ENCODE results near the gene ASIC2. TPM values are rescaled to one million over a fixed set of nuclear protein-coding genes. Genes with fewer than 3 reads are reported as not detected.

ASIC2 gene
- total RNA-seq, 1 experiment from 2014 or later: not detected

GRCh38 chr17:33179151-33179550 lies 113.9 kb downstream of the ASIC2 start:
- ChIA-PET CTCF (no interaction called here), RAD21 (ENCODE audit: low non-redundant PET in 1 of 2, low total read pairs in 2 of 2, uncharacterized antibody in 2 of 2, unreplicated experiment in 2 of 2) (no interaction called here), POLR2A (no interaction called here)
- intact Hi-C loops (cut with micrococcal nuclease): no loop called here
- no TSS peak for BruUV-seq (replicated peaks)
- Histone ChIP-seq H3K9me3 (ENCODE audit: control insufficient read depth in 1 of 2, insufficient read depth in 1 of 2, low read depth in 1 of 2, low read length in 2 of 2) (no peaks in the 10 kb centered on the region), H3K9me2 (ENCODE audit: insufficient read depth) (no peaks in the 10 kb centered on the region), H3K27ac (ENCODE audit: low read depth, low read length) (no peak overlapping the region), H3K79me2 (ENCODE audit: insufficient read depth, low read length) (no peaks in the 10 kb centered on the region), H3K27me3 (ENCODE audit: insufficient read depth, low read length) (peaks cover 16% of the 10 kb centered on the region; the same call in 1 of the 2 replicates), H2AFZ (ENCODE audit: low read depth, low read length, poor library complexity, severe bottlenecking) (no peak overlapping the region), H4K20me1 (ENCODE audit: insufficient read depth) (no peaks in the 10 kb centered on the region), H3K4me2 (ENCODE audit: low read length) (no peak overlapping the region), H3K4me3 (replicated peaks in 1 of 2; ENCODE audit: low read depth in 1 of 2, low read length in 2 of 2) (no peak overlapping the region), H3K36me3 (ENCODE audit: control insufficient read depth in 1 of 2, insufficient read depth in 2 of 2, low read length in 2 of 2) (no peaks in the 10 kb centered on the region), H3K4me1 (ENCODE audit: control insufficient read depth in 1 of 2, insufficient read depth in 2 of 2, low read length in 2 of 2) (no peaks in the 10 kb centered on the region), H3K9ac (ENCODE audit: low read length) (no peak overlapping the region)
- DNase-seq (ENCODE audit: low read depth, low spot score) (no peak), ATAC-seq (no peak)
- TF ChIP-seq MAX (IDR thresholded peaks at IDR 0.05): no peak
- TF ChIP-seq EZH2 (IDR thresholded peaks at IDR 0.05): no peak
- TF ChIP-seq, protein P1, sequence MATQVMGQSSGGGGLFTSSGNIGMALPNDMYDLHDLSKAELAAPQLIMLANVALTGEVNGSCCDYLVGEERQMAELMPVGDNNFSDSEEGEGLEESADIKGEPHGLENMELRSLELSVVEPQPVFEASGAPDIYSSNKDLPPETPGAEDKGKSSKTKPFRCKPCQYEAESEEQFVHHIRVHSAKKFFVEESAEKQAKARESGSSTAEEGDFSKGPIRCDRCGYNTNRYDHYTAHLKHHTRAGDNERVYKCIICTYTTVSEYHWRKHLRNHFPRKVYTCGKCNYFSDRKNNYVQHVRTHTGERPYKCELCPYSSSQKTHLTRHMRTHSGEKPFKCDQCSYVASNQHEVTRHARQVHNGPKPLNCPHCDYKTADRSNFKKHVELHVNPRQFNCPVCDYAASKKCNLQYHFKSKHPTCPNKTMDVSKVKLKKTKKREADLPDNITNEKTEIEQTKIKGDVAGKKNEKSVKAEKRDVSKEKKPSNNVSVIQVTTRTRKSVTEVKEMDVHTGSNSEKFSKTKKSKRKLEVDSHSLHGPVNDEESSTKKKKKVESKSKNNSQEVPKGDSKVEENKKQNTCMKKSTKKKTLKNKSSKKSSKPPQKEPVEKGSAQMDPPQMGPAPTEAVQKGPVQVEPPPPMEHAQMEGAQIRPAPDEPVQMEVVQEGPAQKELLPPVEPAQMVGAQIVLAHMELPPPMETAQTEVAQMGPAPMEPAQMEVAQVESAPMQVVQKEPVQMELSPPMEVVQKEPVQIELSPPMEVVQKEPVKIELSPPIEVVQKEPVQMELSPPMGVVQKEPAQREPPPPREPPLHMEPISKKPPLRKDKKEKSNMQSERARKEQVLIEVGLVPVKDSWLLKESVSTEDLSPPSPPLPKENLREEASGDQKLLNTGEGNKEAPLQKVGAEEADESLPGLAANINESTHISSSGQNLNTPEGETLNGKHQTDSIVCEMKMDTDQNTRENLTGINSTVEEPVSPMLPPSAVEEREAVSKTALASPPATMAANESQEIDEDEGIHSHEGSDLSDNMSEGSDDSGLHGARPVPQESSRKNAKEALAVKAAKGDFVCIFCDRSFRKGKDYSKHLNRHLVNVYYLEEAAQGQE (IDR thresholded peaks at IDR 0.05; ENCODE audit: low read depth): no peak
- TF ChIP-seq EGR1 (IDR thresholded peaks at IDR 0.05; ENCODE audit: low read depth): no peak
- TF ChIP-seq POLR2AphosphoS5 (IDR thresholded peaks at IDR 0.05; ENCODE audit: low read depth, low read length): no peak
- TF ChIP-seq SRF (IDR thresholded peaks at IDR 0.05; ENCODE audit: low read depth): no peak
- TF ChIP-seq YY1 (IDR thresholded peaks at IDR 0.05; ENCODE audit: extremely low read depth, insufficient replicate concordance, low read depth, low read length): no peak
- TF ChIP-seq ZFX (IDR thresholded peaks at IDR 0.05): no peak
- TF ChIP-seq CEBPB (IDR thresholded peaks at IDR 0.05; ENCODE audit: low read depth): no peak
